ENCODE measurements around the gene HOTAIR. TPM values are rescaled to one million over a fixed set of nuclear protein-coding genes. Genes with fewer than 3 reads are reported as not detected.

HOTAIR gene
- total RNA-seq, 1 donor from 2014 or later, result 1.4 TPM

DNA sequence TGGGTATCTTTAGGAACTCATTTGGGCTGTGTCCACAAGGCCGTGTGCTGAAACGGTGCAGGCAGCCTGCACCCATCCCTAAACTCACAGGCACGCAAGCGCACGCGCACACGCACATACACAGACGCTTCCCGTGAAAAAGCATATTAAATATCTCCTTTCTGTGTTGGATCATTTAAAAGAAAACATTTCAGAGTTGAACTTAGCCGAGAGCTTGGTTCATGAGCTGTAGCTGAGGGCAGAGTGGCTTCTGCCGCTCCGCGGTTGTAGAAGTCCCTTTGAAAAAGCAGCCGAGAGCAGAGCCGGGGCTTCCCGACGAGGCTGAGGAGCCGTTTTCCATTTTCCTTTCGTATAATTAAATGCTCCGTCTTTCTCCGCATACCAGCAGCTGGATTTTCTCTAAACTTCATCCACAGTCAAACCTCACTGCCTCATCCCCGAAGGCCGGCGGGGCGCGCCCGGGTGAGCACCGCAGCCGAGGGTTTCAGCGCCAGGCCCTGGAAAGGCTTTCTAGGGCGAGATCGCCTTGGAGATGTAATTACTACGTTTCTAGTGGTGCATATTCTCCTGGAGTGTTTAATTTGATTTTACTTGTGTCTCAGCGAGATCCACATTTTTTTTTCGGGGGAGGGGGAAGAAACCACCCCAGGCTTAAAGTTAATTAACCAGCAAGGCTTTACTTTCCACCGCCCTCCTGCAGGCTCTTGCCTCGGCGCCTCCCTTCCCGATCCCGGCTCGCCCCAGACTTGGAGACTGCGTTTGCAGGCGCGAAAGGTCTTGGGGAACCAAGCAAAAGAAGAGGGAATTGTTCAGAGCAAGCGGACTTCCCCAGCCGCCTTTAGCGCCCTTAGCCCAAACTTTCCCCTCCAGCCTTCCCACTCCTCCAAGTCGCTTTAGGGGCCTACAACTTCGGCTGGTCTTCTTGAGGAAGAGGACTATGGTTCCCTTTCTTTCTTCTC lies 39.1 kb downstream of the HOTAIR start:
- Mint-ChIP-seq H3K4me1 (ENCODE audit: unreplicated experiment) (peaks cover 17% of the 10 kb centered on the region), H3K4me3 (ENCODE audit: unreplicated experiment) (no peak overlapping the region), H3K36me3 (ENCODE audit: low read depth, unreplicated experiment) (peaks cover 8% of the 10 kb centered on the region), H3K9me3 (ENCODE audit: unreplicated experiment) (no peaks in the 10 kb centered on the region), H3K27me3 (ENCODE audit: unreplicated experiment) (peaks cover 38% of the 10 kb centered on the region), H3K27ac (ENCODE audit: unreplicated experiment) (no peak overlapping the region)
- no peak for DNase-seq (ENCODE audit: low spot score)
- TF ChIP-seq CTCF (IDR thresholded peaks at IDR 0.05; ENCODE audit: unreplicated experiment), result no peak

DNA sequence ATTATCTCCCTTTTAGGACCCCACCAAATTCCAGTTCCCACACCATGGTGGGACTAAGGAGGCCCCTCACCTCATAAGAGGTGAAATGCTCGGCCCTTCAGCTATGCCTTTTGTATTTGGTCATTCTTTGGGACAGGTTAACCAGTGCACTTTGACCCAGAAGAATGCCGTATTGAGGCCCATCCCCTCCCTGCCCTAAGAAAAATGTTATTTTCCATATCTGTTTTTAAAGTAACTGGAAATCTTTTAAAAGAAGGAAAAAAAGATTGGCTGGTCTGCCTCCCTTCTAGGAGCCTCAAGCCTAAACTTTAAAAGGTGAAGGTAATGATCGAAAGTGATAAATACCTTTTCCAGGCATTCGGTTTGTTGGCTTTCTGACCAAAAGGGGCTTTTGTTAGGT lies 41.8 kb downstream of the HOTAIR start:
- DNase-seq (ENCODE audit: low spot score), result no peak
- Mint-ChIP-seq H3K9me3 (ENCODE audit: unreplicated experiment) (no peaks in the 10 kb centered on the region), H3K27me3 (ENCODE audit: unreplicated experiment) (peaks cover 40% of the 10 kb centered on the region), H3K4me1 (ENCODE audit: unreplicated experiment) (peaks cover 26% of the 10 kb centered on the region), H3K4me3 (ENCODE audit: unreplicated experiment) (no peak overlapping the region), H3K27ac (ENCODE audit: unreplicated experiment) (no peak overlapping the region), H3K36me3 (ENCODE audit: low read depth, unreplicated experiment) (peaks cover 5% of the 10 kb centered on the region)
- TF ChIP-seq CTCF (IDR thresholded peaks at IDR 0.05; ENCODE audit: unreplicated experiment), result no peak

GRCh38 chr12:53931844-53932581 lies 42.7 kb downstream of the HOTAIR start:
- H3K9me3 Mint-ChIP-seq (ENCODE audit: unreplicated experiment), result no peaks in the 10 kb centered on the region
- DNase-seq (ENCODE audit: low spot score), result no peak
- H3K27ac Mint-ChIP-seq (ENCODE audit: unreplicated experiment), result no peak overlapping the region
- H3K4me3 Mint-ChIP-seq (ENCODE audit: unreplicated experiment), result no peak overlapping the region
- H3K27me3 Mint-ChIP-seq (ENCODE audit: unreplicated experiment), result peaks cover 40% of the 10 kb centered on the region
- H3K36me3 Mint-ChIP-seq (ENCODE audit: low read depth, unreplicated experiment), result peaks cover 5% of the 10 kb centered on the region
- no peak for TF ChIP-seq CTCF (IDR thresholded peaks at IDR 0.05; ENCODE audit: unreplicated experiment)
- H3K4me1 Mint-ChIP-seq (ENCODE audit: unreplicated experiment), result peaks cover 27% of the 10 kb centered on the region

DNA sequence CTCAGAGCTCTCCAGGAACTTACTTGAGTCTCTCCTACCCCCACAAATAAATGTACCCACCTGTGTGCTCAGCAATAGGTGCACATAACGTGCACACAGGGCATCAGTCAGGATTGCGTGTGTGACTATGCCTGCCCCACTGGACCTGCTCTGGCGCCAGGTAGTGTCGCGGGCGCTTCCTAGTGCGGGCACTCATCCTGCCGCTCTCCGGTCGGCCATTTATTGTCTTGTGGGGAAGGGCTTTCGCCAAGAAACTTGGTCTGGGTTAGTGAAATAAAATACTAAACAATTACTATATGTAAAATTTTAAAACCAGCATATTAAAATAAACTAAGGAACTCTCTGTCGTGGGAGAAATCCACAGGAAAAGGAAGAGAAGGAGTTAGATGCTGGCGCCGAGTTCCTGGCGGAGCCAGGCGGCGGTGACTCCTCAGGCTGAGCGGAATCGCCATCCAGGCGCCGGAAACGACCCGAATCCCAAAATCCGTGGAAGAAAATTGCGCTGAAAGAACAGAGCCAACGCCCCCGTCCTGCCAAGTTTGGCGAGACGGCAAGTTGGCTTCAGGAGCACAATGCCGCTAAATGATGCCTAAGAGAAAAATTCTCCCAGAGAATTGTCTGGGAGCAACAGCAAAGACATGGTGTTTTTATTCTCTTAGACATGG lies 44.0 kb downstream of the HOTAIR start:
- H3K9me3 Mint-ChIP-seq (ENCODE audit: unreplicated experiment), result no peaks in the 10 kb centered on the region
- H3K4me1 Mint-ChIP-seq (ENCODE audit: unreplicated experiment), result peaks cover 23% of the 10 kb centered on the region
- H3K36me3 Mint-ChIP-seq (ENCODE audit: low read depth, unreplicated experiment), result peaks cover 5% of the 10 kb centered on the region
- DNase-seq (ENCODE audit: low spot score), result no peak
- peak overlapping the region; percentile 64 for H3K27ac Mint-ChIP-seq (ENCODE audit: unreplicated experiment)
- peaks cover 40% of the 10 kb centered on the region for H3K27me3 Mint-ChIP-seq (ENCODE audit: unreplicated experiment)
- no peak overlapping the region for H3K4me3 Mint-ChIP-seq (ENCODE audit: unreplicated experiment)
- TF ChIP-seq CTCF (IDR thresholded peaks at IDR 0.05; ENCODE audit: unreplicated experiment), result no peak
